Measurements from ENCODE around the gene POLR3B.

POLR3B gene

DNA sequence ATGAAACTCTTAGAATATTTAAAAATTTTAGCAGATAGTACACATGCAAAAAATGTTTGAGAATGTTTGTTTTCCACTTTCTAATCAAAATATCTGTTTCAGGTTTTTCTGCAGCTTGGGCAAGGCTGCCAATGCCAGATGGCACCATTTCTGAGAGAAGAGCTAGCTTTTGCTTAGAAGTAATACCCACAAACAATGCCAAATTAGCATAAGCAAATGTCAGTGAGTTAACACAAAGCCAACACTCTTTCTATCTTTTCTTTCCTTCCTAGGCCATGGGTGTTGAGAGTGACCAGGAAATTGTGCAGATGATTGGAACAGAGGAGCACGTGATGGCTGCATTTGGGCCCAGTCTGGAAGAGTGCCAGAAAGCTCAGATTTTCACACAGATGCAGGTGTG, 35.2 kb downstream of the POLR3B start:
- no peak for DNase-seq (ENCODE audit: extremely low read depth, insufficient read length)
- no peaks in the 10 kb centered on the region for H3K27me3 ChIP-seq (replicated peaks; ENCODE audit: control insufficient read depth, insufficient read depth, low read length)
- no peak overlapping the region for H3K4me3 ChIP-seq (replicated peaks; ENCODE audit: low read depth, low read length)
- peaks cover 2% of the 10 kb centered on the region for H3K36me3 ChIP-seq (ENCODE audit: control insufficient read depth, insufficient read depth, low read length)
- TF ChIP-seq, protein P1, sequence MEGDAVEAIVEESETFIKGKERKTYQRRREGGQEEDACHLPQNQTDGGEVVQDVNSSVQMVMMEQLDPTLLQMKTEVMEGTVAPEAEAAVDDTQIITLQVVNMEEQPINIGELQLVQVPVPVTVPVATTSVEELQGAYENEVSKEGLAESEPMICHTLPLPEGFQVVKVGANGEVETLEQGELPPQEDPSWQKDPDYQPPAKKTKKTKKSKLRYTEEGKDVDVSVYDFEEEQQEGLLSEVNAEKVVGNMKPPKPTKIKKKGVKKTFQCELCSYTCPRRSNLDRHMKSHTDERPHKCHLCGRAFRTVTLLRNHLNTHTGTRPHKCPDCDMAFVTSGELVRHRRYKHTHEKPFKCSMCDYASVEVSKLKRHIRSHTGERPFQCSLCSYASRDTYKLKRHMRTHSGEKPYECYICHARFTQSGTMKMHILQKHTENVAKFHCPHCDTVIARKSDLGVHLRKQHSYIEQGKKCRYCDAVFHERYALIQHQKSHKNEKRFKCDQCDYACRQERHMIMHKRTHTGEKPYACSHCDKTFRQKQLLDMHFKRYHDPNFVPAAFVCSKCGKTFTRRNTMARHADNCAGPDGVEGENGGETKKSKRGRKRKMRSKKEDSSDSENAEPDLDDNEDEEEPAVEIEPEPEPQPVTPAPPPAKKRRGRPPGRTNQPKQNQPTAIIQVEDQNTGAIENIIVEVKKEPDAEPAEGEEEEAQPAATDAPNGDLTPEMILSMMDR (IDR thresholded peaks at IDR 0.05; ENCODE audit: insufficient read depth, low read length, poor library complexity, severe bottlenecking), result no peak

DNA sequence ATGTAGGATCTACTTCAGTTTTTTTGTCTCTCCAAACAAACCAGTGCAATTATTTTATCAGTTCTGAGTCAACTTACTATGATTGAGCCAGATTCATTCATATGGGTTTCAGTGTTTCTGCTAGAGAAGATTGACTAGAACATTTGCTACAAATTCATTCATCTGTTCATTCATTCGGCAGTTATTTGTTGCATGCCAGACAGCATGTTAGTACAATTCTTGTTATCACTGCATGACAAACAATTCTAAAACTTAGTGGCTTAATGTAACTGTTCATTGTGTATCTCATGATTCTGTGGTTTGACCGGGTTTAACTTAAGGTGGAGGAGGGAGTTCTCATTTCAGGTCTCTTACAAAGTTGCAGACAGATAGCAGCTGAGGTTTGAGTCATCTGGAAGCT, 52.3 kb downstream of the POLR3B start:
- H3K27me3 ChIP-seq (replicated peaks; ENCODE audit: control insufficient read depth, insufficient read depth, low read length), result no peaks in the 10 kb centered on the region
- no peak overlapping the region for H3K4me3 ChIP-seq (replicated peaks; ENCODE audit: low read depth, low read length)
- TF ChIP-seq, protein P1 (IDR thresholded peaks at IDR 0.05; ENCODE audit: insufficient read depth, low read length, poor library complexity, severe bottlenecking), result no peak
- DNase-seq (ENCODE audit: extremely low read depth, insufficient read length), result no peak
- H3K36me3 ChIP-seq (ENCODE audit: control insufficient read depth, insufficient read depth, low read length), result no peaks in the 10 kb centered on the region

DNA sequence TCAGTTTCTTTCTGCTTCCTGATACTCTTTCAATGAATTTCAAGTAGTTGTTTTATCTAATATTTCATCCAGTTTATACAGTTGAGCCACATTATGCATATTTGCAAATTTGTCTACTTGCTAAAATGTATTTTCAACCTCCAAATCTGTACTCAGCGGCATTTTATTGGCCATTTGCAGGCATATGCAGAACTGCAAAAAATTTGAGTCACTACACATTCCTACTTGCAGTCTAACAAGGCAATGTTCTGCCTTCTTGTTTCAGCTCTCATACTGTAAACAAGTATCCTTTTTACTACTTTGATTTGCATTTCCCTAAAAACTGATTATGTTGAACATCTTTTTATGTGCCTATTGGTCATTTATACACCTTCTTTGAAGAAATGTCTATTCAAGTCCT, 55.0 kb downstream of the POLR3B start:
- TF ChIP-seq, protein P1 (IDR thresholded peaks at IDR 0.05; ENCODE audit: insufficient read depth, low read length, poor library complexity, severe bottlenecking), result no peak
- Histone ChIP-seq H3K27me3 (replicated peaks; ENCODE audit: control insufficient read depth, insufficient read depth, low read length) (no peaks in the 10 kb centered on the region), H3K4me3 (replicated peaks; ENCODE audit: low read depth, low read length) (no peak overlapping the region), H3K36me3 (ENCODE audit: control insufficient read depth, insufficient read depth, low read length) (no peaks in the 10 kb centered on the region)
- no peak for DNase-seq (ENCODE audit: extremely low read depth, insufficient read length)

DNA sequence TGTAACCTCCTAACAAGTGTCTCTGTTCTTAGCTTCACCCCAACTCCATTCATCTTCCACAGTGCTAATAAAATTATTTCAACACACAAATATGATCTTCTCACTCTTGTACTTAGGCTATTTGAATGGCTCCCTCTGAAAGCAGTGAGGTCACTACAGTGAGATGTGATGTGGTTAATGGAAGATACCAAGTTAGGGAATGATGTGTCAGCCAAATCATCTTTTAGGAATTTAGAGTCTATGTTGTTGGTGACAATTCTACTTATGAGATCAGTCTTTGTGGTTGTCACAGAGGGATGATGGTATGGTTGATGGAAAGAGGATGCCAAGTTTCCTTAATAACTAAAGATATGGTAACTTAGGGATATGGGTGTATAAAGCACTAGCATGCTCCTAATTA, 57.6 kb downstream of the POLR3B start:
- H3K4me3 ChIP-seq (replicated peaks; ENCODE audit: low read depth, low read length), result no peak overlapping the region
- no peak for DNase-seq (ENCODE audit: extremely low read depth, insufficient read length)
- H3K36me3 ChIP-seq (ENCODE audit: control insufficient read depth, insufficient read depth, low read length), result no peaks in the 10 kb centered on the region
- TF ChIP-seq, protein P1 (IDR thresholded peaks at IDR 0.05; ENCODE audit: insufficient read depth, low read length, poor library complexity, severe bottlenecking), result no peak
- H3K27me3 ChIP-seq (replicated peaks; ENCODE audit: control insufficient read depth, insufficient read depth, low read length), result no peaks in the 10 kb centered on the region

DNA sequence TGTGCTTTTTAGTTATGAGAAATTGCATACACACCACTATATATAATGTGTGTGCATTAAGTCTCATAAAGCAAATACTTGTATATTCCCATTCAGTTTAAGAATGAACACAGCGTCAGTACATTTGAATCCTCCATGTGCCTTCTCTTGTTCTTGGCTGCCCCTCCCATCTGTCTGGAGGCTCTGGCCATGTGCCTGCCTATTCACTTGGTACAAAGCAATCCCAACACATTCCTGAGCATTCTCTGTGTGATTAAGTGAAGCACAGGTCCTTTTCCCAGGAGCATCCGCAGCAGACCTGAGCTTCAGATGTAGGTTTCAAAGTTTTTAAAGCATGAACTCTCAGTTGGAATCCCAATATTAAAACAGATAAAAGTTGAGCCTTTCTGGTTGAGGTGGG, 58.7 kb downstream of the POLR3B start:
- Histone ChIP-seq H3K27me3 (replicated peaks; ENCODE audit: control insufficient read depth, insufficient read depth, low read length) (no peaks in the 10 kb centered on the region), H3K4me3 (replicated peaks; ENCODE audit: low read depth, low read length) (no peak overlapping the region), H3K36me3 (ENCODE audit: control insufficient read depth, insufficient read depth, low read length) (no peaks in the 10 kb centered on the region)
- TF ChIP-seq, protein P1 (IDR thresholded peaks at IDR 0.05; ENCODE audit: insufficient read depth, low read length, poor library complexity, severe bottlenecking), result no peak
- no peak for DNase-seq (ENCODE audit: extremely low read depth, insufficient read length)
